Measurements from ENCODE around the gene TMEM156. TPM values are rescaled to one million over a fixed set of nuclear protein-coding genes. Genes with fewer than 3 reads are reported as not detected.

Gene TMEM156
- polyA plus RNA-seq, 3 donors: 0.31 to 1.1 (median 0.43) TPM

GRCh38 chr4:39067031-39067430 lies 34.8 kb upstream of the TMEM156 start:
- Mint-ChIP-seq H3K36me3 (peaks cover 0 to 5% of the 10 kb centered on the region in 2 donors), H3K4me1 (peaks cover 14% of the 10 kb centered on the region), H3K4me3 (no peak overlapping the region), H3K9me3 (no peaks in the 10 kb centered on the region), H3K27me3 (ENCODE audit: low read depth in 3 of 3) (no peaks in the 10 kb centered on the region), H3K27ac (no peak overlapping the region)
- H3K9me3 ChIP-seq (replicated peaks in 1 of 2; ENCODE audit: control insufficient read depth in 1 of 2, insufficient read depth in 1 of 2, low read length in 2 of 2): no peaks in the 10 kb centered on the region
- no CpG with 5 or more reads among the region's 2 CpGs for WGBS (ENCODE audit: insufficient coverage)
- H3K4me3 ChIP-seq (replicated peaks in 1 of 3; ENCODE audit: low read depth in 2 of 3, low read length in 3 of 3): no peak overlapping the region
- H3K4me1 ChIP-seq (ENCODE audit: control insufficient read depth in 1 of 2, insufficient read depth in 2 of 2, low read length in 2 of 2): peaks cover 4 to 9% of the 10 kb centered on the region in 2 donors
- intact Hi-C loops (cut with micrococcal nuclease): no loop called here
- DNase-seq: no peak
- H3K27ac ChIP-seq (ENCODE audit: low read depth in 1 of 2, low read length in 2 of 2): no peak overlapping the region
- no peak overlapping the region for H2AFZ ChIP-seq (ENCODE audit: insufficient read depth, low read depth, low read length, poor library complexity, severe bottlenecking)
- H4K20me1 ChIP-seq (ENCODE audit: insufficient read depth, low read length): peaks cover 55% of the 10 kb centered on the region
- no peak overlapping the region for H3K4me2 ChIP-seq (replicated peaks; ENCODE audit: extremely low read depth, low read length, poor library complexity, severe bottlenecking)
- H3K27me3 ChIP-seq (ENCODE audit: control insufficient read depth in 2 of 2, insufficient read depth in 2 of 2, low read length in 2 of 2): no peaks in the 10 kb centered on the region
- no peaks in the 10 kb centered on the region for H3K36me3 ChIP-seq (replicated peaks in 1 of 2; ENCODE audit: control insufficient read depth in 1 of 2, insufficient read depth in 2 of 2, low read length in 2 of 2)
- H3K79me2 ChIP-seq (ENCODE audit: insufficient read depth, low read length): no peaks in the 10 kb centered on the region
- no peak overlapping the region for H3K9ac ChIP-seq (ENCODE audit: insufficient read depth, low read length, poor library complexity, severe bottlenecking)
- no peak for TF ChIP-seq CTCF (IDR thresholded peaks at IDR 0.05)

- Histone ChIP-seq H3K4me1 (ENCODE audit: control insufficient read depth in 1 of 2, insufficient read depth in 2 of 2, low read length in 2 of 2) (peaks cover 4 to 9% of the 10 kb centered on the region in 2 donors), H3K4me2 (replicated peaks; ENCODE audit: extremely low read depth, low read length, poor library complexity, severe bottlenecking) (no peak overlapping the region), H2AFZ (ENCODE audit: insufficient read depth, low read depth, low read length, poor library complexity, severe bottlenecking) (no peak overlapping the region), H3K9ac (ENCODE audit: insufficient read depth, low read length, poor library complexity, severe bottlenecking) (no peak overlapping the region), H3K4me3 (replicated peaks in 1 of 3; ENCODE audit: low read depth in 2 of 3, low read length in 3 of 3) (no peak overlapping the region), H3K9me3 (replicated peaks in 1 of 2; ENCODE audit: control insufficient read depth in 1 of 2, insufficient read depth in 1 of 2, low read length in 2 of 2) (no peaks in the 10 kb centered on the region), H3K36me3 (replicated peaks in 1 of 2; ENCODE audit: control insufficient read depth in 1 of 2, insufficient read depth in 2 of 2, low read length in 2 of 2) (no peaks in the 10 kb centered on the region), H3K27ac (ENCODE audit: low read depth in 1 of 2, low read length in 2 of 2) (no peak overlapping the region), H3K27me3 (ENCODE audit: control insufficient read depth in 2 of 2, insufficient read depth in 2 of 2, low read length in 2 of 2) (no peaks in the 10 kb centered on the region), H4K20me1 (ENCODE audit: insufficient read depth, low read length) (peaks cover 59% of the 10 kb centered on the region), H3K79me2 (ENCODE audit: insufficient read depth, low read length) (no peaks in the 10 kb centered on the region)
- 80% methylated on average over 1 of the region's 2 CpGs for WGBS (ENCODE audit: insufficient coverage)
- Mint-ChIP-seq H3K4me3 (no peak overlapping the region), H3K4me1 (peaks cover 14% of the 10 kb centered on the region), H3K9me3 (no peaks in the 10 kb centered on the region), H3K27ac (no peak overlapping the region), H3K36me3 (peaks cover 0 to 5% of the 10 kb centered on the region in 2 donors), H3K27me3 (ENCODE audit: low read depth in 3 of 3) (no peaks in the 10 kb centered on the region)
- intact Hi-C loops (cut with micrococcal nuclease): no loop called here
- no peak for DNase-seq
- no peak for TF ChIP-seq CTCF (IDR thresholded peaks at IDR 0.05)
These were observed 34.2 kb upstream of the TMEM156 start for GRCh38 chr4:39066371-39066770.

All from CD14-positive monocyte (primary cell).